Measurements from ENCODE around the gene MGAT2.

Gene MGAT2

GRCh38 chr14:49621114-49621881 is 699 bp downstream of the MGAT2 start:
- peak overlapping the region; percentile 89 for H3K4me2 ChIP-seq (ENCODE audit: low read length)
- no peaks in the 10 kb centered on the region for H3K27me3 ChIP-seq (ENCODE audit: insufficient read depth, low read length)
- H3K27ac ChIP-seq (ENCODE audit: low read depth, low read length), result peak overlapping the region; percentile 16
- H2BK120ac ChIP-seq (ENCODE audit: insufficient read depth, low read length, poor library complexity), result peak overlapping the region; percentile 18
- H3K4ac ChIP-seq (ENCODE audit: low read depth, low read length), result peak overlapping the region; percentile 38
- H2AFZ ChIP-seq (ENCODE audit: insufficient read depth, low read length, poor library complexity), result peak overlapping the region; percentile 95
- H3K79me1 ChIP-seq (ENCODE audit: low read length), result peaks cover 13% of the 10 kb centered on the region
- H3K36me3 ChIP-seq (ENCODE audit: control insufficient read depth in 1 of 2, insufficient read depth in 2 of 2, low read length in 2 of 2), result peaks cover 6 to 12% of the 10 kb centered on the region in 2 experiments
- peak overlapping the region; percentile 27 for H4K12ac ChIP-seq (ENCODE audit: low read depth, low read length)
- peak overlapping the region; percentile 53 for H2BK5ac ChIP-seq (ENCODE audit: low read depth, low read length, poor library complexity)
- DNase-seq, result peak in 1 of 2 donors; percentile 53
- H3K14ac ChIP-seq (ENCODE audit: low read length), result peak overlapping the region; percentile 82
- H4K8ac ChIP-seq (ENCODE audit: low read depth, low read length), result peak overlapping the region; percentile 78
- peak overlapping the region; percentile 24 for H2AK5ac ChIP-seq (ENCODE audit: low read length)
- peak overlapping the region; percentile 78 for H3K9ac ChIP-seq (ENCODE audit: low read length)
- peak overlapping the region; percentile 23 for H2BK12ac ChIP-seq (ENCODE audit: low read length)
- WGBS (ENCODE audit: extremely low coverage, insufficient coverage, insufficient read length), result no CpG with 5 or more reads among the region's 65 CpGs
- H3K4me3 ChIP-seq (ENCODE audit: low read depth, low read length), result peak overlapping the region; percentile 98
- H3K4me1 ChIP-seq (ENCODE audit: control insufficient read depth in 1 of 2, insufficient read depth in 2 of 2, low read length in 2 of 2), result peaks cover 3 to 9% of the 10 kb centered on the region in 2 experiments
- peaks cover 20% of the 10 kb centered on the region for H3K79me2 ChIP-seq (ENCODE audit: control insufficient read depth, insufficient read depth, low read length, poor library complexity)
- H3K23ac ChIP-seq (ENCODE audit: low read length), result no peak overlapping the region
- H3K9me3 ChIP-seq (ENCODE audit: insufficient read depth, low read depth, low read length), result no peaks in the 10 kb centered on the region
- peak overlapping the region; percentile 56 for H4K91ac ChIP-seq (ENCODE audit: low read depth, low read length)
- H3K18ac ChIP-seq (ENCODE audit: low read length), result peak overlapping the region; percentile 85

GRCh38 chr14:49622022-49622607 is 1.5 kb downstream of the MGAT2 start:
- WGBS (ENCODE audit: extremely low coverage, insufficient coverage, insufficient read length), result no CpG with 5 or more reads among the region's 3 CpGs
- DNase-seq, result no peak
- Histone ChIP-seq H2BK12ac (ENCODE audit: low read length) (no peak overlapping the region), H2BK5ac (ENCODE audit: low read depth, low read length, poor library complexity) (no peak overlapping the region), H3K14ac (ENCODE audit: low read length) (no peak overlapping the region), H3K4me1 (ENCODE audit: control insufficient read depth in 1 of 2, insufficient read depth in 2 of 2, low read length in 2 of 2) (peaks cover 3 to 9% of the 10 kb centered on the region in 2 experiments), H3K9ac (ENCODE audit: low read length) (no peak overlapping the region), H3K79me1 (ENCODE audit: low read length) (peaks cover 13% of the 10 kb centered on the region), H3K36me3 (ENCODE audit: control insufficient read depth in 1 of 2, insufficient read depth in 2 of 2, low read length in 2 of 2) (peaks cover 11 to 15% of the 10 kb centered on the region in 2 experiments), H4K12ac (ENCODE audit: low read depth, low read length) (no peak overlapping the region), H3K4me2 (ENCODE audit: low read length) (peak overlapping the region; percentile 89), H2BK120ac (ENCODE audit: insufficient read depth, low read length, poor library complexity) (no peak overlapping the region), H2AK5ac (ENCODE audit: low read length) (no peak overlapping the region), H3K4ac (ENCODE audit: low read depth, low read length) (no peak overlapping the region), H2AFZ (ENCODE audit: insufficient read depth, low read length, poor library complexity) (no peak overlapping the region), H3K9me3 (ENCODE audit: insufficient read depth, low read depth, low read length) (no peaks in the 10 kb centered on the region), H3K27ac (ENCODE audit: low read depth, low read length) (no peak overlapping the region), H3K18ac (ENCODE audit: low read length) (no peak overlapping the region), H4K91ac (ENCODE audit: low read depth, low read length) (no peak overlapping the region), H3K79me2 (ENCODE audit: control insufficient read depth, insufficient read depth, low read length, poor library complexity) (peaks cover 20% of the 10 kb centered on the region), H3K23ac (ENCODE audit: low read length) (no peak overlapping the region), H4K8ac (ENCODE audit: low read depth, low read length) (no peak overlapping the region), H3K27me3 (ENCODE audit: insufficient read depth, low read length) (no peaks in the 10 kb centered on the region), H3K4me3 (ENCODE audit: low read depth, low read length) (no peak overlapping the region)

GRCh38 chr14:49623387-49623786 is 2.8 kb downstream of the MGAT2 start:
- H2BK5ac ChIP-seq (ENCODE audit: low read depth, low read length, poor library complexity), result no peak overlapping the region

GRCh38 chr14:49623941-49624839 is 3.6 kb downstream of the MGAT2 start:
- no peak overlapping the region for H2AK5ac ChIP-seq (ENCODE audit: low read length)
- H3K23ac ChIP-seq (ENCODE audit: low read length), result no peak overlapping the region
- H4K12ac ChIP-seq (ENCODE audit: low read depth, low read length), result no peak overlapping the region
- H2AFZ ChIP-seq (ENCODE audit: insufficient read depth, low read length, poor library complexity), result no peak overlapping the region
- no peak overlapping the region for H3K4me2 ChIP-seq (ENCODE audit: low read length)
- H3K27ac ChIP-seq (ENCODE audit: low read depth, low read length), result no peak overlapping the region
- H3K4ac ChIP-seq (ENCODE audit: low read depth, low read length), result no peak overlapping the region
- no peaks in the 10 kb centered on the region for H3K27me3 ChIP-seq (ENCODE audit: insufficient read depth, low read length)
- H4K91ac ChIP-seq (ENCODE audit: low read depth, low read length), result no peak overlapping the region
- no peak overlapping the region for H2BK12ac ChIP-seq (ENCODE audit: low read length)
- H3K4me1 ChIP-seq (ENCODE audit: control insufficient read depth in 1 of 2, insufficient read depth in 2 of 2, low read length in 2 of 2), result peaks cover 3 to 9% of the 10 kb centered on the region in 2 experiments
- no peak overlapping the region for H3K9ac ChIP-seq (ENCODE audit: low read length)
- H3K79me2 ChIP-seq (ENCODE audit: control insufficient read depth, insufficient read depth, low read length, poor library complexity), result peaks cover 20% of the 10 kb centered on the region
- H3K14ac ChIP-seq (ENCODE audit: low read length), result no peak overlapping the region
- H2BK120ac ChIP-seq (ENCODE audit: insufficient read depth, low read length, poor library complexity), result no peak overlapping the region
- peaks cover 13% of the 10 kb centered on the region for H3K79me1 ChIP-seq (ENCODE audit: low read length)
- no peak overlapping the region for H2BK5ac ChIP-seq (ENCODE audit: low read depth, low read length, poor library complexity)
- no peak overlapping the region for H4K8ac ChIP-seq (ENCODE audit: low read depth, low read length)
- no CpG with 5 or more reads among the region's 6 CpGs for WGBS (ENCODE audit: extremely low coverage, insufficient coverage, insufficient read length)
- peaks cover 4 to 8% of the 10 kb centered on the region in 2 experiments for H3K36me3 ChIP-seq (ENCODE audit: control insufficient read depth in 1 of 2, insufficient read depth in 2 of 2, low read length in 2 of 2)
- H3K9me3 ChIP-seq (ENCODE audit: insufficient read depth, low read depth, low read length), result no peaks in the 10 kb centered on the region
- peak; percentile 64 to 67 for DNase-seq
- H3K4me3 ChIP-seq (ENCODE audit: low read depth, low read length), result no peak overlapping the region
- H3K18ac ChIP-seq (ENCODE audit: low read length), result no peak overlapping the region

More at GRCh38 chr14:49623387-49623786, 2.8 kb downstream of the MGAT2 start:
- Histone ChIP-seq H3K4me3 (ENCODE audit: low read depth, low read length) (no peak overlapping the region), H3K36me3 (ENCODE audit: control insufficient read depth in 1 of 2, insufficient read depth in 2 of 2, low read length in 2 of 2) (peaks cover 7 to 8% of the 10 kb centered on the region in 2 experiments), H3K4me2 (ENCODE audit: low read length) (no peak overlapping the region), H3K79me1 (ENCODE audit: low read length) (peaks cover 13% of the 10 kb centered on the region), H3K23ac (ENCODE audit: low read length) (no peak overlapping the region), H3K9ac (ENCODE audit: low read length) (no peak overlapping the region), H2AK5ac (ENCODE audit: low read length) (no peak overlapping the region), H2AFZ (ENCODE audit: insufficient read depth, low read length, poor library complexity) (no peak overlapping the region), H2BK120ac (ENCODE audit: insufficient read depth, low read length, poor library complexity) (no peak overlapping the region), H3K9me3 (ENCODE audit: insufficient read depth, low read depth, low read length) (no peaks in the 10 kb centered on the region), H3K18ac (ENCODE audit: low read length) (no peak overlapping the region), H3K27ac (ENCODE audit: low read depth, low read length) (no peak overlapping the region), H3K79me2 (ENCODE audit: control insufficient read depth, insufficient read depth, low read length, poor library complexity) (peaks cover 20% of the 10 kb centered on the region), H2BK12ac (ENCODE audit: low read length) (no peak overlapping the region), H4K8ac (ENCODE audit: low read depth, low read length) (no peak overlapping the region), H4K91ac (ENCODE audit: low read depth, low read length) (no peak overlapping the region), H3K4me1 (ENCODE audit: control insufficient read depth in 1 of 2, insufficient read depth in 2 of 2, low read length in 2 of 2) (peaks cover 3 to 9% of the 10 kb centered on the region in 2 experiments), H3K27me3 (ENCODE audit: insufficient read depth, low read length) (no peaks in the 10 kb centered on the region), H3K14ac (ENCODE audit: low read length) (no peak overlapping the region), H4K12ac (ENCODE audit: low read depth, low read length) (no peak overlapping the region), H3K4ac (ENCODE audit: low read depth, low read length) (no peak overlapping the region)
- WGBS (ENCODE audit: extremely low coverage, insufficient coverage, insufficient read length), result no CpG with 5 or more reads among the region's 3 CpGs
- DNase-seq, result no peak
